ENCODE results near the gene ATAD3A. TPM values are rescaled to one million over a fixed set of nuclear protein-coding genes. Genes with fewer than 3 reads are reported as not detected.

Gene ATAD3A
- total RNA-seq, 2 donors from 2014 or later = 30.0 to 32.8 TPM

- H3K36me3 ChIP-seq = no peaks in the 10 kb centered on the region
- intact Hi-C loops (cut with DNase I) = no loop called here
- peaks cover 4% of the 10 kb centered on the region for H3K4me1 ChIP-seq (replicated peaks)
- TF ChIP-seq POLR2A (IDR thresholded peaks at IDR 0.05) (no peak), POLR2AphosphoS5 (IDR thresholded peaks at IDR 0.05) (no peak), CTCF (IDR thresholded peaks at IDR 0.05) (no peak)
- no peak overlapping the region for H3K4me3 ChIP-seq
- no peaks in the 10 kb centered on the region for H3K9me3 ChIP-seq
- H3K27me3 ChIP-seq (replicated peaks; ENCODE audit: insufficient read depth) = no peaks in the 10 kb centered on the region
- WGBS = 94% methylated on average over 32 of the region's 32 CpGs
- H3K27ac ChIP-seq = no peak overlapping the region
- no peak for DNase-seq (ENCODE audit: low spot score)
These were observed 25.8 kb downstream of the ATAD3A start for GRCh38 chr1:1537626-1538250.

GRCh38 chr1:1538334-1538733, 26.4 kb downstream of the ATAD3A start:
- WGBS = 93% methylated on average over 22 of the region's 23 CpGs
- no peaks in the 10 kb centered on the region for H3K9me3 ChIP-seq
- no peak overlapping the region for H3K4me3 ChIP-seq
- no peaks in the 10 kb centered on the region for H3K27me3 ChIP-seq (replicated peaks; ENCODE audit: insufficient read depth)
- intact Hi-C loops (cut with DNase I) = no loop called here
- no peak for TF ChIP-seq POLR2AphosphoS5 (IDR thresholded peaks at IDR 0.05)
- no peak for TF ChIP-seq CTCF (IDR thresholded peaks at IDR 0.05)
- TF ChIP-seq POLR2A (IDR thresholded peaks at IDR 0.05) = no peak
- H3K27ac ChIP-seq = no peak overlapping the region
- H3K4me1 ChIP-seq (replicated peaks) = peaks cover 4% of the 10 kb centered on the region
- no peaks in the 10 kb centered on the region for H3K36me3 ChIP-seq
- no peak for DNase-seq (ENCODE audit: low spot score)

- Histone ChIP-seq H3K27ac (no peak overlapping the region), H3K27me3 (replicated peaks; ENCODE audit: insufficient read depth) (no peaks in the 10 kb centered on the region), H3K4me1 (replicated peaks) (peaks cover 4% of the 10 kb centered on the region), H3K36me3 (no peaks in the 10 kb centered on the region), H3K9me3 (no peaks in the 10 kb centered on the region), H3K4me3 (peak overlapping the region in 1 of 2 donors; percentile 64)
- intact Hi-C loops (cut with DNase I) = no loop called here
- 96% methylated on average over 10 of the region's 18 CpGs for WGBS
- no peak for DNase-seq (ENCODE audit: low spot score)
- TF ChIP-seq POLR2A (IDR thresholded peaks at IDR 0.05) (no peak), POLR2AphosphoS5 (IDR thresholded peaks at IDR 0.05) (no peak), CTCF (IDR thresholded peaks at IDR 0.05) (no peak)
These were observed 27.0 kb downstream of the ATAD3A start for GRCh38 chr1:1538989-1539309.

GRCh38 chr1:1539310-1540089, 27.5 kb downstream of the ATAD3A start:
- Histone ChIP-seq H3K4me1 (replicated peaks) (peaks cover 4% of the 10 kb centered on the region), H3K27me3 (replicated peaks; ENCODE audit: insufficient read depth) (no peaks in the 10 kb centered on the region), H3K27ac (peak overlapping the region; percentile 62), H3K4me3 (peak overlapping the region; percentile 54 to 64), H3K9me3 (no peaks in the 10 kb centered on the region), H3K36me3 (no peaks in the 10 kb centered on the region)
- intact Hi-C loops (cut with DNase I) = no loop called here
- no peak for DNase-seq (ENCODE audit: low spot score)
- TF ChIP-seq POLR2A (IDR thresholded peaks at IDR 0.05) = no peak
- TF ChIP-seq CTCF (IDR thresholded peaks at IDR 0.05) = no peak
- TF ChIP-seq POLR2AphosphoS5 (IDR thresholded peaks at IDR 0.05) = no peak
- WGBS = 17% methylated on average over 43 of the region's 66 CpGs
